ENCODE data around the gene KPTN. TPM values are rescaled to one million over a fixed set of nuclear protein-coding genes. Genes with fewer than 3 reads are reported as not detected.
A peak's percentile ranks its signal among the peaks of the same experiment; 100 is the strongest.

KPTN gene
- total RNA-seq, 2 donors from 2014 or later: 14.7 to 22.9 TPM

- TF ChIP-seq, protein P1, sequence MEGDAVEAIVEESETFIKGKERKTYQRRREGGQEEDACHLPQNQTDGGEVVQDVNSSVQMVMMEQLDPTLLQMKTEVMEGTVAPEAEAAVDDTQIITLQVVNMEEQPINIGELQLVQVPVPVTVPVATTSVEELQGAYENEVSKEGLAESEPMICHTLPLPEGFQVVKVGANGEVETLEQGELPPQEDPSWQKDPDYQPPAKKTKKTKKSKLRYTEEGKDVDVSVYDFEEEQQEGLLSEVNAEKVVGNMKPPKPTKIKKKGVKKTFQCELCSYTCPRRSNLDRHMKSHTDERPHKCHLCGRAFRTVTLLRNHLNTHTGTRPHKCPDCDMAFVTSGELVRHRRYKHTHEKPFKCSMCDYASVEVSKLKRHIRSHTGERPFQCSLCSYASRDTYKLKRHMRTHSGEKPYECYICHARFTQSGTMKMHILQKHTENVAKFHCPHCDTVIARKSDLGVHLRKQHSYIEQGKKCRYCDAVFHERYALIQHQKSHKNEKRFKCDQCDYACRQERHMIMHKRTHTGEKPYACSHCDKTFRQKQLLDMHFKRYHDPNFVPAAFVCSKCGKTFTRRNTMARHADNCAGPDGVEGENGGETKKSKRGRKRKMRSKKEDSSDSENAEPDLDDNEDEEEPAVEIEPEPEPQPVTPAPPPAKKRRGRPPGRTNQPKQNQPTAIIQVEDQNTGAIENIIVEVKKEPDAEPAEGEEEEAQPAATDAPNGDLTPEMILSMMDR (conservative IDR thresholded peaks at IDR 0.05): peak; percentile 29
- no peaks in the 10 kb centered on the region for H3K27me3 Mint-ChIP-seq (ENCODE audit: insufficient read depth)
- H3K4me1 Mint-ChIP-seq: peaks cover 22% of the 10 kb centered on the region
- no peak overlapping the region for H3K9ac ChIP-seq (ENCODE audit: extremely low read depth, low read length, poor library complexity, severe bottlenecking)
- H3K4me1 ChIP-seq (ENCODE audit: control insufficient read depth, insufficient read depth, low read length): peaks cover 8% of the 10 kb centered on the region
- no peaks in the 10 kb centered on the region for H3K27me3 ChIP-seq (ENCODE audit: control insufficient read depth, insufficient read depth, low read length, poor library complexity, severe bottlenecking)
- H3K27ac ChIP-seq (ENCODE audit: low read depth, low read length): no peak overlapping the region
- H3K27ac Mint-ChIP-seq: no peak overlapping the region
- H3K36me3 Mint-ChIP-seq (ENCODE audit: low read depth): no peaks in the 10 kb centered on the region
- no peak for DNase-seq
- no peaks in the 10 kb centered on the region for H3K36me3 ChIP-seq (ENCODE audit: control insufficient read depth, insufficient read depth, low read length)
- H3K4me3 ChIP-seq (ENCODE audit: low read length): no peak overlapping the region
- H3K4me3 Mint-ChIP-seq: no peak overlapping the region
- no peaks in the 10 kb centered on the region for H3K9me3 ChIP-seq (ENCODE audit: control insufficient read depth, low read length)
- no peaks in the 10 kb centered on the region for H3K9me3 Mint-ChIP-seq
- WGBS, 2 experiments (ENCODE audit: insufficient coverage in 1 of 2, insufficient read length in 1 of 2): 88% methylated on average over 18 to 20 of the region's 20 CpGs
Observed at GRCh38 chr19:47521473-47522180, 37.6 kb upstream of the KPTN start.

GRCh38 chr19:47520839-47521238 is 36.8 kb upstream of the KPTN start:
- WGBS, 2 experiments (ENCODE audit: insufficient coverage in 1 of 2, insufficient read length in 1 of 2): 91 to 100% methylated on average over 1 to 6 of the region's 6 CpGs
- H3K27me3 ChIP-seq (ENCODE audit: control insufficient read depth, insufficient read depth, low read length, poor library complexity, severe bottlenecking): no peaks in the 10 kb centered on the region
- no peak overlapping the region for H3K27ac ChIP-seq (ENCODE audit: low read depth, low read length)
- no peaks in the 10 kb centered on the region for H3K27me3 Mint-ChIP-seq (ENCODE audit: insufficient read depth)
- H3K9me3 Mint-ChIP-seq: no peaks in the 10 kb centered on the region
- peaks cover 8% of the 10 kb centered on the region for H3K4me1 ChIP-seq (ENCODE audit: control insufficient read depth, insufficient read depth, low read length)
- H3K4me1 Mint-ChIP-seq: peaks cover 22% of the 10 kb centered on the region
- H3K9me3 ChIP-seq (ENCODE audit: control insufficient read depth, low read length): no peaks in the 10 kb centered on the region
- no peak overlapping the region for H3K4me3 ChIP-seq (ENCODE audit: low read length)
- H3K4me3 Mint-ChIP-seq: no peak overlapping the region
- TF ChIP-seq, protein P1 (conservative IDR thresholded peaks at IDR 0.05): no peak
- no peaks in the 10 kb centered on the region for H3K36me3 Mint-ChIP-seq (ENCODE audit: low read depth)
- no peak for DNase-seq
- no peaks in the 10 kb centered on the region for H3K36me3 ChIP-seq (ENCODE audit: control insufficient read depth, insufficient read depth, low read length)
- H3K27ac Mint-ChIP-seq: no peak overlapping the region
- no peak overlapping the region for H3K9ac ChIP-seq (ENCODE audit: extremely low read depth, low read length, poor library complexity, severe bottlenecking)

DNA sequence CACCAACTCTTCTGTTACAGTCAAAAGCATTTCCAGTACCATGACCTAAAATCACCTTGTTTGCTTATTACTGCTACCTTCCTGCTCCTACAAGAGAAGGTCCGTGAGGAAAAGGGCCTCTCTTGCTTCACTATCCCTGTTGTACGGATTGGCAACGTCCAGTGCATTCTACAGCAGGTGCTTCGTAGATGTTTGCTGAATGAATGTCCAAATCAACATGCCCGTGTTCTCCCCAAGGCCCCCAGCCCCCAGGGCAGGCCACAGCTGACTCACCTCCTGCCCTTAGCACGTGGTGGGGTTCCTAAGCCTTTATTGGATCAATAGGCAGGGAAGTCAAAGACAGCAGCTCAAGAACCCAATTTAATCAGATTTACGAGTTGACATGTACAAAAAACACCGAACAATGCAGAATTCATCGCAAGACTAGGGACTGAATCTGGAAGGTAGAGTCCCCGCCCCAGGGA is 36.4 kb upstream of the KPTN start:
- Histone ChIP-seq H3K27ac (ENCODE audit: low read depth, low read length) (no peak overlapping the region), H3K9ac (ENCODE audit: extremely low read depth, low read length, poor library complexity, severe bottlenecking) (no peak overlapping the region), H3K4me1 (ENCODE audit: control insufficient read depth, insufficient read depth, low read length) (peaks cover 8% of the 10 kb centered on the region), H3K27me3 (ENCODE audit: control insufficient read depth, insufficient read depth, low read length, poor library complexity, severe bottlenecking) (no peaks in the 10 kb centered on the region), H3K9me3 (ENCODE audit: control insufficient read depth, low read length) (no peaks in the 10 kb centered on the region), H3K4me3 (ENCODE audit: low read length) (no peak overlapping the region), H3K36me3 (ENCODE audit: control insufficient read depth, insufficient read depth, low read length) (no peaks in the 10 kb centered on the region)
- DNase-seq: no peak
- peaks cover 22% of the 10 kb centered on the region for H3K4me1 Mint-ChIP-seq
- H3K27ac Mint-ChIP-seq: no peak overlapping the region
- no peaks in the 10 kb centered on the region for H3K9me3 Mint-ChIP-seq
- no peaks in the 10 kb centered on the region for H3K27me3 Mint-ChIP-seq (ENCODE audit: insufficient read depth)
- TF ChIP-seq, protein P1 (conservative IDR thresholded peaks at IDR 0.05): no peak
- 83 to 91% methylated on average over 7 to 10 of the region's 10 CpGs for WGBS, 2 experiments (ENCODE audit: insufficient coverage in 1 of 2, insufficient read length in 1 of 2)
- no peak overlapping the region for H3K4me3 Mint-ChIP-seq
- no peaks in the 10 kb centered on the region for H3K36me3 Mint-ChIP-seq (ENCODE audit: low read depth)
